Activated T-helper 17 cell treated with anti-CD3 and anti-CD28 coated beads, Interleukin-2, amount 50 U/mL, for 72 hours (primary cell): Measurements from ENCODE around the gene GRID2. TPM values are rescaled to one million over a fixed set of nuclear protein-coding genes. Genes with fewer than 3 reads are reported as not detected.

Source experiments
- ATAC-seq: fragments of 150-1000 bp; cut with Tn5 transposase; replicated peaks from 2 replicates; pipeline ENCODE4 v1.10.0; 2021; ENCODE audit warnings: mild to moderate bottlenecking, moderate library complexity
- H3K27ac Mint-ChIP-seq: one replicate; pipeline ENCODE4 v1.8.0; 2022; ENCODE audit warnings: mixed read lengths
- H3K27me3 Mint-ChIP-seq: one replicate; pipeline ENCODE4 v1.8.0; 2022; ENCODE audit warnings: mixed read lengths
- H3K36me3 Mint-ChIP-seq: one replicate; pipeline ENCODE4 v1.8.0; 2022; ENCODE audit warnings: low read depth, mild to moderate bottlenecking, mixed read lengths
- H3K4me1 Mint-ChIP-seq: one replicate; pipeline ENCODE4 v1.8.0; 2022; ENCODE audit warnings: mixed read lengths
- H3K4me3 Mint-ChIP-seq: one replicate; pipeline ENCODE4 v1.8.0; 2022; ENCODE audit warnings: mild to moderate bottlenecking, mixed read lengths
- H3K9me3 Mint-ChIP-seq: one replicate; pipeline ENCODE4 v1.8.0; 2022; ENCODE audit warnings: mixed read lengths
- total RNA-seq, 2 donors: library from RNA; stranded (reverse); gene quantifications; one replicate each; pipeline ENCODE4 v1.2.3, GENCODE V29; 2022

GRID2 gene
- total RNA-seq, 2 donors from 2014 or later: not detected

DNA sequence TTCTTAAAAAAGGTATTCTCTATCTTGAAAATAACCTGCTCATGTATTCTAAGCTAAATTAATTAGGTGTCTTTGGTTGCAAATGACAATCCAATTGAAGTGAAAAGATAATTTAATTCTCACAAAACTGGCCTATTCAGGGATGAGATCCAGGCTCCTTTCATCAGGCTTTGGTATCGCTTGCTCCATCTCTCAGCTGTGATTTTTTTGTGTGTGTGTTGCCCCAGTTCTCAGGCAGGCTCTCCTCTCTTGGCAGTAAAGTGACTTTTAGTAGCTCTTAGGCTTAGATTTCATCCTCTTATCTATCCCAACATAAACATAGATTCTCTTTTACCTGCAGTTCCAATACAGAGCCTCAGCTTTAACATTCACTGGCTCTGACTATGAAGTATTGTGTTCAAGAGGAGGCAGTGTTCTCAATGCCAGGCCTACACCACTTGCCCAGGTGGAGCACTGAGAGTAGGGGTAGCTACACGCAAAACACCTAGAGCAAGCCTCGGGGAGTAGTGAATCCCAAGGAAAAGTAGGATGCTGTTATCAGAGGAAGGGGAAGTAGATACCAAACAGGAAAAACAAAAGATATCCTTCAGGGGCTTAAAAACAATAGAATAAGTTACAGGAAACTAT, 1132.3 kb downstream of the GRID2 start:
- ATAC-seq: no peak
- Mint-ChIP-seq H3K27me3 (no peaks in the 10 kb centered on the region), H3K4me3 (no peak overlapping the region), H3K36me3 (no peaks in the 10 kb centered on the region), H3K9me3 (peaks cover 14% of the 10 kb centered on the region), H3K4me1 (no peaks in the 10 kb centered on the region), H3K27ac (no peak overlapping the region)

DNA sequence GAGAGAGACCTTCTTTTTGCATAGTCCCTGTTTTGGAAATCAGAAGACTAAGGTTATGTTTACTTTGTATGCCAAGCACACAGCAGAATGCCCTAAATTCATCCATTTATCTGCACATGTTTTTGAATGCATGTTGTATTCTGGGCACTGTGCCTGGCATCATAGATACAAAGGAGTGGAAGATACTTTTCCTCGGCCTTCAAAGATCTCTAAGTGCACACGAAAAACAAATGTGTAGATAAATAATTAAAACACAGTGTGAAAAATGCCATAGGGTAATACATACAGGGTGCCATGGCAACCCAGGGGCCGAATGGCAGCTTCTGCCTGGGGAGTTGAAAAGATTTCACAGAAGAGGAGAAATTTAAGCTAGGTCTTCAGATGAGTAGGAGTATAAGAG, 1134.2 kb downstream of the GRID2 start:
- Mint-ChIP-seq H3K27ac (no peak overlapping the region), H3K36me3 (no peaks in the 10 kb centered on the region), H3K27me3 (no peaks in the 10 kb centered on the region), H3K4me3 (no peak overlapping the region), H3K4me1 (no peaks in the 10 kb centered on the region), H3K9me3 (peaks cover 19% of the 10 kb centered on the region)
- ATAC-seq: no peak

DNA sequence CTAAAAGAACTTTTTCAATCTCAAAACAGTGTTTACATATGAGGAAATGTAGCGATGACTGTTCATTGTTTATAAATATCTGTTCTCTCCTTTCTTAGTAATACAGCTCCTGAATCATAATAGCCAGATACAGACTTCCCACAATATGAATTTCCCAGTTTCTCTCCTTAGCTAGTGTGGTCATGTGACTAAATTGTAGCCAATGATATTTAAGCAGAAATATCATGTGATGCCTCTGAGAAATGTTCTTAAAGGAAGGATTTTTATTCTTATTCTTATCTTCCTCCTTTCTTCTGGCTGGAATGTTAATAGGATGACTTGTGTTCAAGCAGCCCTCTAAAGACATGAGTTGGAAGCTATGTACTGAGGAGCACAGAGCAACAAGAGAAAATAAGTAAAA, 1141.1 kb downstream of the GRID2 start:
- no peak overlapping the region for H3K27ac Mint-ChIP-seq
- H3K4me1 Mint-ChIP-seq: no peaks in the 10 kb centered on the region
- H3K4me3 Mint-ChIP-seq: no peak overlapping the region
- H3K9me3 Mint-ChIP-seq: peaks cover 11% of the 10 kb centered on the region
- H3K36me3 Mint-ChIP-seq: no peaks in the 10 kb centered on the region
- no peak for ATAC-seq
- H3K27me3 Mint-ChIP-seq: no peaks in the 10 kb centered on the region

DNA sequence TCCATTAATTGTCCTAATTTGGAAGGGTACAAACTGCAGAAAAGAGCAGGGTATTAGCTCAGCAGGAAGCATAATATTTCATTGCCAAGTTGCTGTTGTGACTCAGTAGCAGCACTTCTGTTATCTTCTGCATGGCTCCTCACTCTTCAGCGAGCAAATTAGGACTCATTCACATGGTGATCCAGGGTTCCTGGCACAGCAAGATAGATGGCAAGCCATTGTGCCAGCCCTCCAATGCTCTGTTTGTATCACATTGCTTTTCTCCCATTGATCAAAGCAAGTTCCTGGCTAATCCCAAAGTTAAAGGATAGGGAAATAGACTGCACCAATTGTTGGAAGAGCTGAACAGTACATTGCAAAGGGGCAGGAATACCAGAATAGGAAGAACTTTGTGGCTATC, 1142.3 kb downstream of the GRID2 start:
- ATAC-seq: no peak
- Mint-ChIP-seq H3K27me3 (no peaks in the 10 kb centered on the region), H3K4me1 (no peaks in the 10 kb centered on the region), H3K36me3 (no peaks in the 10 kb centered on the region), H3K9me3 (peaks cover 5% of the 10 kb centered on the region), H3K4me3 (no peak overlapping the region), H3K27ac (no peak overlapping the region)

DNA sequence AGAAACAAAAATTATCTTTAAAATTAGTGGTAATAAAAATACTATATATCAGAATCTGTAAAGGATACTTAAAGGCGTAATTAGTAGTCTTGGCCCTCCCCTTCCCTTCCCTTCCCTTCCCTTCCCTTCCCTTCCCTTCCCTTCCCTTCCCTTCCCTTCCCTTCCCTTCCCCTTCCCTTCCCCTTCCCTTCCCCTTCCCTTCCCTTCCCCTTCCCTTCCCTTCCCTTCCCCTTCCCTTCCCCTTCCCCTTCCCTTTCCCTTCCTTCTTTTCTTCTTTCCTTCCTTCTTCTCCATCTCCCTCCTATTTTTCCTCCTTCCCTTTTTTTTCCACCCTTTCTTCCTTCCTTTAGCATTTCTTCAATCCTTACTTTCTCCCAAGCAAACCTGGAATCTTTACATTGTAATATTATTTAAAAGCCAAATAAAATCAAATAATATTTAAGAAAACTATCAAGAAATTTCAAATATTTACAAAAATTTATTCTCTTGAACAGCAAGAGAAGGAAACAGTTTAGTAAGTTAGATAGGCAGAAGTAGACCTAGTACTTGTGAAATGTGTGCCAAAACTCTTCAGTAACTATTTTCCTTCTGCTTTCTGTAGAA, 1145.0 kb downstream of the GRID2 start:
- Mint-ChIP-seq H3K4me1 (no peaks in the 10 kb centered on the region), H3K27ac (no peak overlapping the region)

DNA sequence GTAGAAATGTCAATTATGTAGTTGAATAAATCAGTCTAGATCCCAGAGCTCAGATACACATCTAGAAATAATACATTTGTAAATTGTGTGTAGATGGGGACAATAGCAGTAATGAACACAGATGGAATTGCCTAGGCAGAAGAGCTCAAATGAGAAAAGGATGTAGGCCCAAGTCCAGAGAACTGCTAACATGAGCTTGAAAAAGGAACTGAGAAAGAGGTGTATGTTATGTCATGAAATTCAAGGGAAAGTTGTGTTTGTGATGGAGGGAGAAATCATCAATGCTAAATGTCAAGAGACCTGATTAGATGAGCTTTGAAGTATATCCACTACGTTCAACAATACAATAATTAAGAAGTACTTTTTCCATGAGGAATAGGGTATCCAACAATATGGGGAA, 1148.2 kb downstream of the GRID2 start:
- Mint-ChIP-seq H3K36me3 (no peaks in the 10 kb centered on the region), H3K4me1 (no peaks in the 10 kb centered on the region), H3K27me3 (no peaks in the 10 kb centered on the region), H3K9me3 (peaks cover 4% of the 10 kb centered on the region), H3K4me3 (no peak overlapping the region), H3K27ac (no peak overlapping the region)
- ATAC-seq: no peak

More for the DNA sequence above, 1145.0 kb downstream of the GRID2 start:
- Mint-ChIP-seq H3K36me3 (no peaks in the 10 kb centered on the region), H3K27me3 (no peaks in the 10 kb centered on the region), H3K9me3 (no peaks in the 10 kb centered on the region), H3K4me3 (no peak overlapping the region)
- no peak for ATAC-seq

DNA sequence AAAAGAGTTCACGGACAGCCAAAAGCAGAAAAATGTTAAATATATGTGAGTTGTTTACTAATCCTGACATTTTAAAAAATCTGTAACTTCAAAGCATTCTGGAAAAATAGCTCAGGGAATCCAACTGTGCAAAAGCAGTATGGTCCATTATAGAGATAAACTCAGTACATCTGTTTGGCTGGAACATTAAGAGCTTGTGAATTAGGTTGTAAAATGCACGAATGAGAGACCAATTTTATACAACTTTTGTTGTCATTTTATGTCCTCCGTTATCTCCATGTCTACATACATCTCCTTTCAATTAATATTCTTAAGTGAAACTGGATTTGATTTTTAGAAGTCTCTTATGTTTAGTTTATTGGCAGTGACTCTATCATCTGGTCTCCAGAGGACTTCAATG, 1157.8 kb downstream of the GRID2 start:
- H3K27ac Mint-ChIP-seq: no peak overlapping the region
- H3K4me3 Mint-ChIP-seq: no peak overlapping the region
- H3K27me3 Mint-ChIP-seq: no peaks in the 10 kb centered on the region
- no peaks in the 10 kb centered on the region for H3K4me1 Mint-ChIP-seq
- H3K9me3 Mint-ChIP-seq: peaks cover 7% of the 10 kb centered on the region
- H3K36me3 Mint-ChIP-seq: no peaks in the 10 kb centered on the region
- ATAC-seq: no peak

DNA sequence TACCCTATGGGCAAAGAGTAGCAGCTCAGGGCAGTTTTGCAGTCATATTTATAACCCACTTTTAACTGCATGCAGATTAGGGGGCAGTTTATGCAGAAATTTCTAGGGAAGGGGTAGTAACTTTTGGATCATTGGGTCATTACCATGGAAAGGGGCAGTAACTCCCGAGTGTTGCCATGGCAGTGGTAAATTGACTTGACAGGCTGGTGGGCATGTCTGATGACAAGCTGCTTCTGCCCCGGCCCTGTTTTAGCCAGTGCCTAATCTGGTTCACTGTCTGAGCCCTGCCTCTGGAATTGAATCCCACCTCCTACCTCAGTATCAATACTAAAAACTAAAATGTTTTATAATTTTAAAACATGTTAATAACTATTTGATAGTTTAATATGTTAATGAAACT, 1162.7 kb downstream of the GRID2 start:
- ATAC-seq: no peak
- Mint-ChIP-seq H3K9me3 (no peaks in the 10 kb centered on the region), H3K4me1 (no peaks in the 10 kb centered on the region), H3K27me3 (no peaks in the 10 kb centered on the region), H3K36me3 (no peaks in the 10 kb centered on the region), H3K4me3 (no peak overlapping the region), H3K27ac (no peak overlapping the region)

DNA sequence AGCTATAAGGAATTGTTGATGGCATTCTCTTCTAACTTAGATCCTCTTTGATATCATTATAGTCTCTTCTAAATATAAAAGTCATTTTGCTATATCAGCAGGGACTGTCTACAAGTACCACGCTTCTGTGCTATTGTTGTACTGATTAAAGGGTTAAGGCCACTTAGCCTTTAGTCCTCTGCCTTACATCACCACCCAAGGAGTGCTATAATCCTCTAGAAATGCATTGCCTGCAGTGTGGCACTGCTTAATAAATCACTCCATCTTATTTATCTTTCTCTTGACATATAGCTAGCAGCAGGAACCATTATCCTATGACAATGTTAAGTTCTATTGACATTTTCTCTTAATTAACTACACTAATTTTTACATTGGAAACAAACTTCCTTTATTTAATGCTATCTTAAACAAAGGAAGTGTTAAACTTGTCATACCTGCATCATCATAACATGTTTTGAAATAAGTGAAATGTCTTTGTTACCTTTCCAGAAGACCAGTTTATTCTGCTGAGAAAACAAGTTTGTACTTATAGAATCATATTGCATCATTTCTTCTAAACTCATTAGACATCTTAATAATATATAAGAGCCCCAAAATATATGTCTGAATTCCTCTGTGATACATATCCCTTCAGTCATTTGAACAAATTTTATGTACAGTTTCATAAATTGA, 1163.9 kb downstream of the GRID2 start:
- no peaks in the 10 kb centered on the region for H3K9me3 Mint-ChIP-seq
- no peak overlapping the region for H3K27ac Mint-ChIP-seq
- no peaks in the 10 kb centered on the region for H3K4me1 Mint-ChIP-seq
- H3K36me3 Mint-ChIP-seq: no peaks in the 10 kb centered on the region
- H3K27me3 Mint-ChIP-seq: no peaks in the 10 kb centered on the region
- H3K4me3 Mint-ChIP-seq: no peak overlapping the region
- ATAC-seq: no peak

DNA sequence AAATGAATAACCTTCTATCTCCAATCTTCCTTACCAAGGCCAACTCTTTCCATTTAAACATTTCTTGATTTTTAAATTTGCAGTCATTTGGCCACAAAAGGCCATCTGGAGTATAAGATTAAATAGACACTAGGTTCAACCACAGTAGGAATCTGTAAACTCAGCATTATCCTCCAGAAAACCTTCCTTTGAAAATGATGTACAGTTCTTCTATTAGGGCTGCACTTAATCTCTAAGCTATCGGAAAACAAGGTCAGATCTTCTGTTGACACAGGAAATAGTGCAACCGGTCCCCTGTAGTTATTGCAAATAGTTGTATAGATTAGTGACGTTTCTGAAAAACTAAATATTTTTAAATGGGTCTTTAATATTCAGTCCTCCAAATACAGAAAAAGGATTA, 1165.8 kb downstream of the GRID2 start:
- Mint-ChIP-seq H3K36me3 (no peaks in the 10 kb centered on the region), H3K9me3 (no peaks in the 10 kb centered on the region), H3K27ac (no peak overlapping the region), H3K27me3 (no peaks in the 10 kb centered on the region), H3K4me3 (no peak overlapping the region), H3K4me1 (no peaks in the 10 kb centered on the region)
- no peak for ATAC-seq

DNA sequence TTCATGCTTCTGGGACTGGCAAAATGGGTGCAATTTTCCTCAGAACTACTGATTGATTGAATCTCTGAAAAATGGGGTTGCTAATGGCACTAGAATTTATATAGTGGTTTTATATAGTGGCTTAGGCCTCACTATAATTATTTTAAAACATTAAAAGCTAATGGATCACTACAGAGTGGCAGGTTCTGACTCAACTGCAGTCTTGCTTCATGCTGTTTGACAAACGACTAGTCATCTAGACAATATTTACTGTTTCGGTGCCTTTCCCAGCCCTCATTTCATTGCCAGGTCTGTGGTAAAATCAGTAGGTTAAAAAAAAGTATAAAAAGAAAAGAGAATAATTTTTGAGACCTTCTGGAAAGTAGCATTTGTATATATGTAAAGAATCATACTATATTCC, 1172.0 kb downstream of the GRID2 start:
- H3K4me1 Mint-ChIP-seq: no peaks in the 10 kb centered on the region
- H3K36me3 Mint-ChIP-seq: no peaks in the 10 kb centered on the region
- no peak overlapping the region for H3K4me3 Mint-ChIP-seq
- H3K27me3 Mint-ChIP-seq: no peaks in the 10 kb centered on the region
- no peaks in the 10 kb centered on the region for H3K9me3 Mint-ChIP-seq
- no peak for ATAC-seq
- H3K27ac Mint-ChIP-seq: no peak overlapping the region

DNA sequence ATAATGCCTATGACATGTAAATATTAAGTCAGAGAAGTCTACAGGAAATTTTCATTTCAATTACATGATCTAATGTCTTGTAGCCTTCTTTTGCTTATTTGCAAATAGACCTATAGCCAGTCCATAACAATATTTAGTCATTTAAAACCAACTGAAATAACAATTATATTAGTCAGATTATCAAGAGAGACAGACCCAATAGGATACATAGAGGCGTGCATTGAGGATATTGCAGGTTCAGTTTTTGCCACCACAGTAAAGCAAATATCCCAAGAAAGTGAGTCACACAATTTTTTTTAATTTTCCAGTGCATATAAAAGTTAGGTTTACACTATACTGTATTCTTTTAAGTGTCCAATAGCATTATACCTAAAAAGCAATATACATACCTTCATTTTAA, 1175.0 kb downstream of the GRID2 start:
- H3K4me1 Mint-ChIP-seq: no peaks in the 10 kb centered on the region
- no peaks in the 10 kb centered on the region for H3K9me3 Mint-ChIP-seq
- no peaks in the 10 kb centered on the region for H3K36me3 Mint-ChIP-seq
- ATAC-seq: no peak
- no peak overlapping the region for H3K27ac Mint-ChIP-seq
- no peak overlapping the region for H3K4me3 Mint-ChIP-seq
- no peaks in the 10 kb centered on the region for H3K27me3 Mint-ChIP-seq

DNA sequence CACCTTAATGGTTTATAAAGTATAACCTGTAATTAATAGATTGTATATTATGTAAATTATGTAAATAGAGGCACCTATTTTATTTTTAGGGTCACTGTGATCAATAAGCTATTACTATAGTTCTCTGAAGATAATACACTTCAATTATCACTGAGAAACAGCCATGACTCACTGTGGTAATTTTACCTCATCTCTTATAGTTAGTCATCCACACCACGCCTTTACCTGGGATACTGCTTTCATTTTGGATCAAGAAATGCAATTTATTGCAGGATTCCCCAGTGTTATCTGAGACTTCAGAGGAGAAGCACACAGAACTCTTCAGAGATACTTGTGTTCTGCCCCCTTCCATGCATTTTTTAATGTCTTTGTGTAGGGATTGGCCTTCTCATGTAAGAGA, 1176.7 kb downstream of the GRID2 start:
- Mint-ChIP-seq H3K4me3 (no peak overlapping the region), H3K27ac (no peak overlapping the region), H3K9me3 (no peaks in the 10 kb centered on the region), H3K4me1 (no peaks in the 10 kb centered on the region), H3K36me3 (no peaks in the 10 kb centered on the region), H3K27me3 (no peaks in the 10 kb centered on the region)
- no peak for ATAC-seq

DNA sequence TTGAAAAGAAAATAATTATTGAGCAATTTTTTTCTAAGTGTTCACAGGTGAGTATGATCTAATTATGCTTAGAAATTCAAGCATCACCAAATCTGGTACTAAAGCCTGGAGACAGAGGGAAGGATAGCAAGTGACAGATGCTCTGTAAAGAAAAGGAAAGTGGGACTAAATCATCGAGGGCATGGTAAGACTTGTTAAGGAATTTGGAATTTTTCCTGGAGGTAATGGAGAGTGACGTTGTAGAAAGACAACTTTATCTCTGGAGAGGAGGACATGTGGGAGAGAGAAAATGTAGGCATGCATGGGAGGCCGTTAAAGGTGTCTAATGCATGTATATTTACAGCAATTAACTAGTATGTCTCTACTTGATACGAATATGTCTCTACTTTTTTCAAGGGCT, 1191.6 kb downstream of the GRID2 start:
- Mint-ChIP-seq H3K4me3 (no peak overlapping the region), H3K36me3 (no peaks in the 10 kb centered on the region), H3K27me3 (no peaks in the 10 kb centered on the region), H3K4me1 (no peaks in the 10 kb centered on the region), H3K27ac (no peak overlapping the region), H3K9me3 (peaks cover 15% of the 10 kb centered on the region)
- no peak for ATAC-seq

DNA sequence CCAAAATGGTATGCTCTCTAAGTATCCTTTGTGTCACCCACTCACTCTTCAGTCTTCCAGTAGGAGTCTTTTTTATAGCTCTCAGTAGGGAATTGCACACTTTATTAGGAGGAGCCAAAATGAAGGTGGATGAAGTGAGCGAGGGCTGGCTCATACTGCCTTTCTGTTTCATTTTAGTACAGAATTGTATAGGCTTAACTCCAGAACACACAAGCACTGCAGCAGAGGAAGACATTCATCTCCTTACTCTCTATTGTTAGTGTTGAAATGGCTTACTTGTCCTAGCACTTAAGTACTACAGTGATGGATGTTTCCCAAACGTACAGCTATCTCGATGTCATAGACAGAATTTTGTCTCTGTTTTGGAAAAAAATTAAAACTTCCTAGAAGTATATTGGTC, 1197.5 kb downstream of the GRID2 start:
- ATAC-seq: no peak
- no peaks in the 10 kb centered on the region for H3K27me3 Mint-ChIP-seq
- no peaks in the 10 kb centered on the region for H3K4me1 Mint-ChIP-seq
- H3K36me3 Mint-ChIP-seq: no peaks in the 10 kb centered on the region
- peaks cover 13% of the 10 kb centered on the region for H3K9me3 Mint-ChIP-seq
- H3K4me3 Mint-ChIP-seq: no peak overlapping the region
- no peak overlapping the region for H3K27ac Mint-ChIP-seq
